Spleen (tissue), 3 donors: ENCODE results near the gene G6PC1.

ENCODE experiments used
- POLR2A ChIP-seq, 3 donors: fragments of 450-650 bp; IDR thresholded peaks; one replicate each; pipeline ENCODE4 v1.5.1; 2017; ENCODE audit warnings: antibody characterized with exemption in 3 of 3, mild to moderate bottlenecking in 1 of 3
- POLR2AphosphoS5 ChIP-seq, 3 donors: sonication (generic); formaldehyde crosslinking; IDR thresholded peaks; one replicate each; pipeline ENCODE4 v1.5.1; 2017; ENCODE audit warnings: antibody characterized with exemption in 3 of 3

DNA sequence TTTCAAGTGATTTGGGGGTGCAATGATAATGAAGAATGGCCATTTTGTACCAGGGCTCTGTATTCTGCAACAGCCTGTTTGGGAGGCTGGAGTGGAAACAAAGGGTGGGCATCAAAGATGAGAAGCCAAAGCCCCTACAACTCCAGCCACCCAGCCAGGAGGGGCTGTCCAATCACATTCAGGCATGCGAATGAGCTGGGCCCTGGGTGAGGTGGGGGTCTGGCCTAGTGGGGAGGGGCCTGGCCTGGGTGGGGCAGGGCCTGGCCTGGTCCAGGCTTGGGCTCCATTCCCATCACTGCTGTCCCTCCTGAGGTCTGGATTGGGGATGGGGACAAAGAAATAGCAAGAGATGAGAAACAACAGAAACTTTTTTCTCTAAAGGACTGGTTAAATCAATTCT, 43.2 kb upstream of the G6PC1 start:
- TF ChIP-seq POLR2AphosphoS5 (IDR thresholded peaks at IDR 0.05) (no peak), POLR2A (IDR thresholded peaks at IDR 0.05) (no peak)
